GM18909 (cell line): Measurements from ENCODE around the gene RBBP8NL.
"Not testable (repeated sequence)": the region's sequence is repeated elsewhere in the genome, so short reads cannot be mapped to it uniquely, and the experiment has no call there.

Experiments
- ATAC-seq: cut with Tn5 transposase; IDR thresholded peaks from one replicate; pipeline ENCODE4 v1.9.1; 2021; ENCODE audit warnings: mild to moderate bottlenecking; ENCODE audit not compliant: unreplicated experiment, poor library complexity

RBBP8NL gene

DNA sequence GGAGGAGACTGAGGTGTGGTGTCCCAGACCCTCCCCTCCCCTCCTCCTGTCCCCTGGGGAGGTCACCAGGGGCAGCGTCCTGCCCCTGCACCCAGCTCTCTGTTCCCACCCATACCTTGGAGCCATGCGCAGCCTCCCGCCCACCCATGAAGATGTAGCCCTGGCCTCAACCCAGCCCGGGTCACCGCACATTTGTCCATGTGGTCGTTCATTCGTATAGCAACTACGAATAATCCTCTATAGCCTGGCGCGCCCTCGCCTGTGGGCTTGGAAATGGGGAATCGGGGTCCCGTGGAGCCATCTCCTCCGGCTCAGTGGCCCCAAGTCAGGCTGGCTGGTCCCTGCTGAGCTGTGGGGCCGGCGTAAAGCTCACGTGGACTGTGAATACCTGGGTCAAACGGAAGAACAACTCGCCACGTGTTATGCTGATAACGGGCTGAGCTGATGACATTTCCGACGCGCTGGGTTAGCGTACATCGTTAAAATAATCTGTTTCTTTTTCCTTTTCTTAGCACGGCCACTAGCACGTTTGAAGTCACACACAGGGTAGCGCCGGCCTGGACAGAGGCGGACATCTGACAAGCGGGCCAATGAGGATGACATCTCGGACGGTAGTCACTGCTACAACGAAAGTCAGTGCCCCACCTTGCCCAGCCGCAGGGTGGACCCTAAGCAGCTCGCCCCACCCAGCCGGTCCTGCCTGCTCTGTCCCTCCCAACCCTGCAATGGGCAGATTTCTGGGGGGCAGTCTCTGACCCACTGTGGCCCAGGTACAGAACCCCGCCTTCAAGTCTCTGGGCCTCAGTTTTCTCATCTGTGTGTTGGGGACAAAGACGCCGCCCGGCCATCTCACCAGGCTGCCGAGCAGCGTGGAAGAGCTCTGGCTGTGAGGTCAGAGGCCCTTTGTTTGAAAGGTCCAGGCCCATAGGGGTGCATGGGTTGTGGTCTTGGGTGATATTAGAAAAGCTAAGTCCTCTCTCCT lies 19.8 kb upstream of the RBBP8NL start:
- no peak for ATAC-seq

DNA sequence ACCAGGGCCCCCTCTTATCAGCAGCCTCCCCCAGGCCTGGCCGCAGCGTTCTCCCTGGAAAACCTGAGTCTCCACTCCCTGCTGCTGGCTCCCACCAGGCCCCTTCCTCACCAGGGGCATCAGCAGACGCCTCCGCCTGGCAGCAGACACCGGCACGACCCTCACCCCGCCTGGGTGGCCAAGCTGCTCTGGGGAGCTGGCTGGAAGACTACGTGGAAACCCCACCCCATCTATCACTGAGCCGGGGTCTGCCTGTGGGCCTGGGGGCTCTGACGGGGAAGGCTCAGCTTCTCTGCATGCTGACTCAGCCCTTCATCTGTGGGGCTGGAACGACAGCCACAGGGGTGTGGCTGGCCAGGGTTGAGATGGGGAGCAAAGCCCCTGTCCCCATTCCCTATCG lies 19.1 kb upstream of the RBBP8NL start:
- no peak for ATAC-seq

GRCh38 chr20:62445553-62446340 lies 18.4 kb upstream of the RBBP8NL start:
- no peak for ATAC-seq

DNA sequence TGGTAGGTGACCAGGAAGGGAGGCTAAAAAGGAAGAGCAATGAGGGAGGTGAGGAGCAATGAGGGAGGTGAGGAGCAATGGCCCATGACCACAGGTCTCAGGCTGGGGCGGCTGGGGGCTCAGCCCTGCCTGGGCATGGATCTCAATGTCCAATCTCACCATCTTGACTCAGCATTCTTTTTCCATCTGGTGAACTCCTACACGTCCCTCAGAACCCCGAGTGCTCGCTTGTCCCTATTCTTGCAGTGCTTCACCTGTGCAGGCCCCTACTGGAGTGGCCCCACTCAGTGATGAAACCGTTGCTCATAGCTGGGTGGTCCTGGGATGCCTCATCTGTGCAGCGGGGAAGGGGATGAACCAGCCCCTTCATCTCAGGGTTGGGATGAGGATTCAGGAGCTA lies 16.9 kb upstream of the RBBP8NL start:
- ATAC-seq = no peak

GRCh38 chr20:62441987-62442539 lies 14.7 kb upstream of the RBBP8NL start:
- no peak for ATAC-seq

GRCh38 chr20:62439218-62439617 lies 11.9 kb upstream of the RBBP8NL start:
- ATAC-seq = no peak

GRCh38 chr20:62437927-62438326 lies 10.6 kb upstream of the RBBP8NL start:
- no peak for ATAC-seq

- no peak for ATAC-seq
These were observed 10.2 kb upstream of the RBBP8NL start for GRCh38 chr20:62437496-62437895.

DNA sequence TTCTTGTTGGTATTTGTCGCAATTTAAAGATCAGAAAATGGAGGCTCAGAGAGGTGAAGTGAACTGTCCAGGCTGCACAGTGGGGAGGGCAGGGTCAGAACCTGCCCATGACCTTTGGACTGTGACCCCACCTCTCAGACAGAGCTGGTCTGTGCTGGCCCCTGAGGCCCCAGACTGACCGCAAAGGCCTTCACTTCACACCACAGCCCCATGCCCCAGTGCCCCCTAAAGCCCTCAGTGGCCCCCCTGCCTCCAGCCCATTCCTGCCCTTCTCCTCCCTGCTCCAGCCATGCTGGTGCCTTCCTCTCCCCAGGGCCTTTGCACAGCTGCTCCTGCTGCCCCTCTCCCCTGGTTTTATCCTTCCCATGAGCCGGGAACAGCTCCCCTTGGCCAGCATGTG lies 9.4 kb upstream of the RBBP8NL start:
- ATAC-seq = no peak

GRCh38 chr20:62433658-62434497 lies 6.5 kb upstream of the RBBP8NL start:
- ATAC-seq = no peak

GRCh38 chr20:62430866-62431447 lies 3.6 kb upstream of the RBBP8NL start:
- ATAC-seq = no peak

DNA sequence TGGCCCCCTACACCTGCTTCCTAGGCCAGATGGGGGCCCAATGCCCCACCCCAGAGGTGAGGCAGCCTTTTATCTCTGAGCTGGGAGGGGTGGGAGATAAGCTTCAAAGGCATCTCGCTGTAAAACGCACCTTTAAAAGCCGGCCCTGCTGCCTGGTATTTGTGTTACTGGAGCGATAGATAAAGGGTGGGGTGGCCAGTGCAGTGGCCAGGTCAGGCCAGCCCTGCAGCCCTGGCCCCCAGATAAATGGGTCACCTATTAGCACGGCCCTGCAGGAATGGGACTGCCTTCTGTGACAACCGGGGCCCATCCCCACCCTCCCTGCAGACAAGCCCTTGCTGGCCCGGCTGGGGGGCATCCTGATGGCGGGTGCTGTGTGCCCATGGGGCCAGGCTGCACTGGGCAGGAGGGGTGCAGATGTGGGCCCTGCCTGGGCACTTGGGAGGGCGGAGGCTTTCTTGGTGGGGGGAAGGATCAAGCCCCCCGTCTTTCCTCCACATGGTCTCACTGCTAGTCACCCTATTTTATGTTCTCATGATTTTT lies 3.0 kb upstream of the RBBP8NL start:
- no peak for ATAC-seq

GRCh38 chr20:62429455-62430310 lies 2.3 kb upstream of the RBBP8NL start:
- no peak for ATAC-seq

- ATAC-seq = no peak
These were observed 1.3 kb upstream of the RBBP8NL start for GRCh38 chr20:62428396-62429295.

- ATAC-seq = no peak
These were observed 648 bp upstream of the RBBP8NL start for GRCh38 chr20:62428002-62428372.

- no peak for ATAC-seq
These were observed 624 bp downstream of the RBBP8NL start for GRCh38 chr20:62426699-62427131.

DNA sequence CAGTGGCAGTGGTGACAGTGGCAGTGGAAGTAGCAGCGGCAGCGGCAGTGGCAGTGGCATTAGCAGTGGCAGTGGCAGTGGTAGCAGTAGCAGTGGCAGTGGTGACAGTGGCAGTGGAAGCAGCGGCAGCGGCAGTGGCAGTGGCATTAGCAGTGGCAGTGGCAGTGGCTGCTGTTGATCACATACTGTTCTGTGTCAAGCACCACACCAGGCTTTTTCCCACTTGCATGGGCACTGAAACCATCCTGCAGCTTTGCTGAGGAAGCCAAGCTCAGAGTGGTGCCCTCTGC lies 1.3 kb downstream of the RBBP8NL start:
- not testable (repeated sequence) for ATAC-seq
